ENCODE results near the gene PUDP. TPM values are rescaled to one million over a fixed set of nuclear protein-coding genes. Genes with fewer than 3 reads are reported as not detected.

The PUDP gene
- total and polyA plus RNA-seq, 4 donors: 5.3 to 9.4 (median 6.8) TPM

DNA sequence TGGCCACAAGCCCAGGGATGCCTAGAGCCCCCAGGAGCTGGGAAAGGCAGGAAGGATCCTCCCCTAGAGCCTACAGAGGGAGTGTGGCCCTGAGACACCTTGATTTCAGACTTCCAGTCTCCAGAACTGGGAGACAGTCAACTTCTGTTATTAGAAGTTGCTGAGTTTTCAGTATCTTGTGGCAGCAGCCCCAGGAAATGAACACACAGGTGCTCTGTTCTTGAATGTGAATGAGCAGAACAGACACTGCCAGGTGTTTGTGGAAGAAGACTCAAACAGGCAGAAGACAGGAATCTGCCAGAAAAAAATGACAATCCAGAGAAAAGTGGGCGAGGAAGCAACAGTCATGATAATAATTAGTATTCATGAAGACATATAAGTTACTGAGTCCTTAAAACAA lies 64.9 kb downstream of the PUDP start:
- DNase-seq (ENCODE audit: low spot score): no peak
- Histone ChIP-seq H3K36me3 (ENCODE audit: control insufficient read depth in 4 of 4, insufficient read depth in 3 of 4, low read depth in 1 of 4, low read length in 3 of 4) (peaks cover 0 to 9% (median 2%) of the 10 kb centered on the region in 4 donors), H3K27ac (ENCODE audit: low read depth in 1 of 2, low read length in 2 of 2) (no peak overlapping the region), H3K27me3 (ENCODE audit: control insufficient read depth in 4 of 4, insufficient read depth in 4 of 4, low read length in 3 of 4) (no peaks in the 10 kb centered on the region), H3K9me3 (ENCODE audit: control insufficient read depth in 4 of 4, low read length in 3 of 4) (no peaks in the 10 kb centered on the region), H3K4me3 (ENCODE audit: low read depth in 1 of 3, low read length in 3 of 3) (no peak overlapping the region), H3K9ac (ENCODE audit: low read depth in 1 of 2, low read length in 2 of 2) (no peak overlapping the region), H3K4me1 (ENCODE audit: control insufficient read depth in 4 of 4, insufficient read depth in 4 of 4, low read length in 3 of 4) (peaks cover 0 to 12% (median 7%) of the 10 kb centered on the region in 4 donors)
- WGBS: 98% methylated on average over 1 of the region's 1 CpG
- TF ChIP-seq FOXA1 (IDR thresholded peaks at IDR 0.05) (no peak), HNF4G (IDR thresholded peaks at IDR 0.05) (no peak), EGR1 (IDR thresholded peaks at IDR 0.05; ENCODE audit: low read depth in 2 of 2) (no peak), TAF1 (conservative IDR thresholded peaks at IDR 0.05) (no peak), HNF4A (conservative IDR thresholded peaks at IDR 0.05) (no peak), FOXA2 (IDR thresholded peaks at IDR 0.05) (no peak), NR2F2 (IDR thresholded peaks at IDR 0.05) (no peak), JUND (IDR thresholded peaks at IDR 0.05) (no peak), YY1 (IDR thresholded peaks at IDR 0.05) (no peak), GABPA (IDR thresholded peaks at IDR 0.05 in 1 of 2, conservative IDR thresholded peaks at IDR 0.05 in 1 of 2) (no peak), RAD21 (IDR thresholded peaks at IDR 0.05) (no peak), SP1 (IDR thresholded peaks at IDR 0.05) (no peak), RXRA (IDR thresholded peaks at IDR 0.05) (no peak)
- TF ChIP-seq, protein P1, sequence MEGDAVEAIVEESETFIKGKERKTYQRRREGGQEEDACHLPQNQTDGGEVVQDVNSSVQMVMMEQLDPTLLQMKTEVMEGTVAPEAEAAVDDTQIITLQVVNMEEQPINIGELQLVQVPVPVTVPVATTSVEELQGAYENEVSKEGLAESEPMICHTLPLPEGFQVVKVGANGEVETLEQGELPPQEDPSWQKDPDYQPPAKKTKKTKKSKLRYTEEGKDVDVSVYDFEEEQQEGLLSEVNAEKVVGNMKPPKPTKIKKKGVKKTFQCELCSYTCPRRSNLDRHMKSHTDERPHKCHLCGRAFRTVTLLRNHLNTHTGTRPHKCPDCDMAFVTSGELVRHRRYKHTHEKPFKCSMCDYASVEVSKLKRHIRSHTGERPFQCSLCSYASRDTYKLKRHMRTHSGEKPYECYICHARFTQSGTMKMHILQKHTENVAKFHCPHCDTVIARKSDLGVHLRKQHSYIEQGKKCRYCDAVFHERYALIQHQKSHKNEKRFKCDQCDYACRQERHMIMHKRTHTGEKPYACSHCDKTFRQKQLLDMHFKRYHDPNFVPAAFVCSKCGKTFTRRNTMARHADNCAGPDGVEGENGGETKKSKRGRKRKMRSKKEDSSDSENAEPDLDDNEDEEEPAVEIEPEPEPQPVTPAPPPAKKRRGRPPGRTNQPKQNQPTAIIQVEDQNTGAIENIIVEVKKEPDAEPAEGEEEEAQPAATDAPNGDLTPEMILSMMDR (IDR thresholded peaks at IDR 0.05; ENCODE audit: low read depth, low read length, missing input control): no peak
- TF ChIP-seq, protein P2, sequence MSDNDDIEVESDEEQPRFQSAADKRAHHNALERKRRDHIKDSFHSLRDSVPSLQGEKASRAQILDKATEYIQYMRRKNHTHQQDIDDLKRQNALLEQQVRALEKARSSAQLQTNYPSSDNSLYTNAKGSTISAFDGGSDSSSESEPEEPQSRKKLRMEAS (IDR thresholded peaks at IDR 0.05): no peak
- TF ChIP-seq, protein P3, sequence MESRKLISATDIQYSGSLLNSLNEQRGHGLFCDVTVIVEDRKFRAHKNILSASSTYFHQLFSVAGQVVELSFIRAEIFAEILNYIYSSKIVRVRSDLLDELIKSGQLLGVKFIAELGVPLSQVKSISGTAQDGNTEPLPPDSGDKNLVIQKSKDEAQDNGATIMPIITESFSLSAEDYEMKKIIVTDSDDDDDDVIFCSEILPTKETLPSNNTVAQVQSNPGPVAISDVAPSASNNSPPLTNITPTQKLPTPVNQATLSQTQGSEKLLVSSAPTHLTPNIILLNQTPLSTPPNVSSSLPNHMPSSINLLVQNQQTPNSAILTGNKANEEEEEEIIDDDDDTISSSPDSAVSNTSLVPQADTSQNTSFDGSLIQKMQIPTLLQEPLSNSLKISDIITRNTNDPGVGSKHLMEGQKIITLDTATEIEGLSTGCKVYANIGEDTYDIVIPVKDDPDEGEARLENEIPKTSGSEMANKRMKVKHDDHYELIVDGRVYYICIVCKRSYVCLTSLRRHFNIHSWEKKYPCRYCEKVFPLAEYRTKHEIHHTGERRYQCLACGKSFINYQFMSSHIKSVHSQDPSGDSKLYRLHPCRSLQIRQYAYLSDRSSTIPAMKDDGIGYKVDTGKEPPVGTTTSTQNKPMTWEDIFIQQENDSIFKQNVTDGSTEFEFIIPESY (IDR thresholded peaks at IDR 0.05): no peak
- TF ChIP-seq, protein P4, sequence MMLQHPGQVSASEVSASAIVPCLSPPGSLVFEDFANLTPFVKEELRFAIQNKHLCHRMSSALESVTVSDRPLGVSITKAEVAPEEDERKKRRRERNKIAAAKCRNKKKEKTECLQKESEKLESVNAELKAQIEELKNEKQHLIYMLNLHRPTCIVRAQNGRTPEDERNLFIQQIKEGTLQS (IDR thresholded peaks at IDR 0.05): no peak
- TF ChIP-seq, protein P5, sequence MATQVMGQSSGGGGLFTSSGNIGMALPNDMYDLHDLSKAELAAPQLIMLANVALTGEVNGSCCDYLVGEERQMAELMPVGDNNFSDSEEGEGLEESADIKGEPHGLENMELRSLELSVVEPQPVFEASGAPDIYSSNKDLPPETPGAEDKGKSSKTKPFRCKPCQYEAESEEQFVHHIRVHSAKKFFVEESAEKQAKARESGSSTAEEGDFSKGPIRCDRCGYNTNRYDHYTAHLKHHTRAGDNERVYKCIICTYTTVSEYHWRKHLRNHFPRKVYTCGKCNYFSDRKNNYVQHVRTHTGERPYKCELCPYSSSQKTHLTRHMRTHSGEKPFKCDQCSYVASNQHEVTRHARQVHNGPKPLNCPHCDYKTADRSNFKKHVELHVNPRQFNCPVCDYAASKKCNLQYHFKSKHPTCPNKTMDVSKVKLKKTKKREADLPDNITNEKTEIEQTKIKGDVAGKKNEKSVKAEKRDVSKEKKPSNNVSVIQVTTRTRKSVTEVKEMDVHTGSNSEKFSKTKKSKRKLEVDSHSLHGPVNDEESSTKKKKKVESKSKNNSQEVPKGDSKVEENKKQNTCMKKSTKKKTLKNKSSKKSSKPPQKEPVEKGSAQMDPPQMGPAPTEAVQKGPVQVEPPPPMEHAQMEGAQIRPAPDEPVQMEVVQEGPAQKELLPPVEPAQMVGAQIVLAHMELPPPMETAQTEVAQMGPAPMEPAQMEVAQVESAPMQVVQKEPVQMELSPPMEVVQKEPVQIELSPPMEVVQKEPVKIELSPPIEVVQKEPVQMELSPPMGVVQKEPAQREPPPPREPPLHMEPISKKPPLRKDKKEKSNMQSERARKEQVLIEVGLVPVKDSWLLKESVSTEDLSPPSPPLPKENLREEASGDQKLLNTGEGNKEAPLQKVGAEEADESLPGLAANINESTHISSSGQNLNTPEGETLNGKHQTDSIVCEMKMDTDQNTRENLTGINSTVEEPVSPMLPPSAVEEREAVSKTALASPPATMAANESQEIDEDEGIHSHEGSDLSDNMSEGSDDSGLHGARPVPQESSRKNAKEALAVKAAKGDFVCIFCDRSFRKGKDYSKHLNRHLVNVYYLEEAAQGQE (IDR thresholded peaks at IDR 0.05): no peak

All from liver (tissue), 9 donors.